DMS53 treated with DMSO at 0.1 percent for 48 hours (cell line): ENCODE results near the gene ETV6.
"Not testable (repeated sequence)": the region's sequence is repeated elsewhere in the genome, so short reads cannot be mapped to it uniquely, and the experiment has no call there.

Experiments used
- DNase-seq: peaks from one replicate; lab custom pipeline; 2025; ENCODE audit not compliant: unreplicated experiment; lab: John Stamatoyannopoulos, UW

ETV6 gene

GRCh38 chr12:11902525-11902875 lies 253.0 kb downstream of the ETV6 start:
- no peak for DNase-seq

GRCh38 chr12:11904124-11904523 lies 254.7 kb downstream of the ETV6 start:
- no peak for DNase-seq

- DNase-seq = no peak
Measured at GRCh38 chr12:11905534-11905933, 256.1 kb downstream of the ETV6 start.

- peak; percentile 32 for DNase-seq
Measured at GRCh38 chr12:11906286-11906935, 256.9 kb downstream of the ETV6 start.

GRCh38 chr12:11907625-11908024 lies 258.2 kb downstream of the ETV6 start:
- DNase-seq = no peak

- DNase-seq = not testable (repeated sequence)
Measured at GRCh38 chr12:11909406-11909805, 259.9 kb downstream of the ETV6 start.

GRCh38 chr12:11916113-11916512 lies 266.6 kb downstream of the ETV6 start:
- DNase-seq = no peak

- DNase-seq = peak; percentile 57
Measured at GRCh38 chr12:11916771-11917170, 267.3 kb downstream of the ETV6 start.

GRCh38 chr12:11917501-11917900 lies 268.0 kb downstream of the ETV6 start:
- no peak for DNase-seq

GRCh38 chr12:11920231-11920630 lies 270.8 kb downstream of the ETV6 start:
- DNase-seq = no peak

- no peak for DNase-seq
Measured at GRCh38 chr12:11922361-11922760, 272.9 kb downstream of the ETV6 start.

GRCh38 chr12:11923067-11923466 lies 273.6 kb downstream of the ETV6 start:
- no peak for DNase-seq

GRCh38 chr12:11927286-11927935 lies 277.9 kb downstream of the ETV6 start:
- DNase-seq = no peak

GRCh38 chr12:11929714-11930113 lies 280.2 kb downstream of the ETV6 start:
- no peak for DNase-seq

- DNase-seq = no peak
Measured at GRCh38 chr12:11939223-11939622, 289.7 kb downstream of the ETV6 start.

- no peak for DNase-seq
Measured at GRCh38 chr12:11941606-11942337, 292.3 kb downstream of the ETV6 start.

GRCh38 chr12:11943919-11944700 lies 294.6 kb downstream of the ETV6 start:
- peak; percentile 41 for DNase-seq
